H1 (cell line): ENCODE results near the gene PAOX. TPM values are rescaled to one million over a fixed set of nuclear protein-coding genes. Genes with fewer than 3 reads are reported as not detected.

Experiments
- polyA plus RNA-seq, 7 experiments: library from polyadenylated mRNA; depleted of rRNA in 3 of 7; stranded (reverse) in 5 of 7; unstranded in 2 of 7; fragments of >200 nt in 5 of 7; fragments of 200-250 nt in 2 of 7; gene quantifications; 1 replicate in 5 of 7; 2 replicates in 1 of 7; 4 replicates in 1 of 7; pipeline versions ENCODE4 v1.2.1 to v1.2.3, GENCODE V29; 2011 to 2013; ENCODE audit warnings: missing spikeins in 2 of 7, mixed read lengths in 2 of 7
- total RNA-seq: library from RNA; stranded (reverse); fragmentation: NEBNext Ultra II Directional; extraction: Animal tissue kit (Norgen Biotek cat#: 25700); gene quantifications from 2 replicates; pipeline ENCODE4 v1.2.1, GENCODE V29; 2021
- TF ChIP-seq, protein P1 (sequence below), 3 experiments: IDR thresholded peaks; 1 replicate in 2 of 3; 2 replicates in 1 of 3; pipeline versions ENCODE4 v1.5.1 to v1.6.1; 2011; ENCODE audit warnings: low read length in 3 of 3, mild to moderate bottlenecking in 3 of 3, inconsistent platforms in 2 of 3, low read depth in 1 of 3, moderate library complexity in 1 of 3; ENCODE audit not compliant: insufficient read depth in 1 of 3; ENCODE audit errors: control extremely low read depth in 1 of 3

The PAOX gene
- total and polyA plus RNA-seq, 2 of the 8 experiments (the other 6 are each of a cell fraction or from before 2014, with no cell fraction given), result 3.7 to 4.3 TPM

DNA sequence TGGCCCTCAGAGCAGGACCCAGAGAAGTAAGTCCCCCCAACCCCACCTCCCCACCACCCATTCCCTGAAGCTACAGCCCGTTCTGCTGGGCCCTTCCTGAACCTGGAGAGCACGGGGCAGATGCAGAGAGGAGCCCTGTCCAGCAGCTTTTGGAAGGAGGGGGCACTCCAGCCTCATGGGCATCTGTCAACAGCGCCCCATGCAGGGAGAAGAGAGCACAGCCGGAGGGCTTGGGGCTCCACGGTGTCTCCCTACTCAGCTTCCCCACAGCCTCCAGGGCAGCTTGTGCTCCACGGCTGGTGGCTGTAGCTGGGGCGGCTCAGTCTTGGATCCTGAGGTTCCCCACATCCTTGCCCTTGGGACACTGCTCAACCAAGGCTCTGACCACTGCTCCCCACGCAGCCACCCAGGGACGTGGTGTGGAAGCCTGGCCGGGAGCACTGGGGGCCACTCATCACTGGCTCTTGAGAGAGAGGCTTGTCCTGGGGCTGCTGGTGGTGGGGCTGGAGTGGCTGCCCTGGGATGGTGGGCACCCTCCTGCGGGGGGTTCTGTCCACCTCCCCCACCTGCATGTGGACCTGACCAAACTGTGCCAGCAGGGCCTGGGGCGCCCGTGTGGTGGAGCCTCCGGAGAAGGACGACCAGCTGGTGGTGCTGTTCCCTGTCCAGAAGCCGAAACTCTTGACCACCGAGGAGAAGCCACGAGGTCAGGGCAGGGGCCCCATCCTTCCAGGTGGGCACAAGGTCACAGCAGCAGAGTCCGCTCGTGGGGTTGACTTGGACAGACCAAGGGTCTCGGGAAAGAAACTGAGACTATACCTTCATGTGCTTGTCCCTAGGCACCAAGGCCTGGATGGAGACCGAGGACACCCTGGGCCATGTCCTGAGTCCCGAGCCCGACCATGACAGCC is 27.4 kb upstream of the PAOX start (continued):
- TF ChIP-seq, protein P1, sequence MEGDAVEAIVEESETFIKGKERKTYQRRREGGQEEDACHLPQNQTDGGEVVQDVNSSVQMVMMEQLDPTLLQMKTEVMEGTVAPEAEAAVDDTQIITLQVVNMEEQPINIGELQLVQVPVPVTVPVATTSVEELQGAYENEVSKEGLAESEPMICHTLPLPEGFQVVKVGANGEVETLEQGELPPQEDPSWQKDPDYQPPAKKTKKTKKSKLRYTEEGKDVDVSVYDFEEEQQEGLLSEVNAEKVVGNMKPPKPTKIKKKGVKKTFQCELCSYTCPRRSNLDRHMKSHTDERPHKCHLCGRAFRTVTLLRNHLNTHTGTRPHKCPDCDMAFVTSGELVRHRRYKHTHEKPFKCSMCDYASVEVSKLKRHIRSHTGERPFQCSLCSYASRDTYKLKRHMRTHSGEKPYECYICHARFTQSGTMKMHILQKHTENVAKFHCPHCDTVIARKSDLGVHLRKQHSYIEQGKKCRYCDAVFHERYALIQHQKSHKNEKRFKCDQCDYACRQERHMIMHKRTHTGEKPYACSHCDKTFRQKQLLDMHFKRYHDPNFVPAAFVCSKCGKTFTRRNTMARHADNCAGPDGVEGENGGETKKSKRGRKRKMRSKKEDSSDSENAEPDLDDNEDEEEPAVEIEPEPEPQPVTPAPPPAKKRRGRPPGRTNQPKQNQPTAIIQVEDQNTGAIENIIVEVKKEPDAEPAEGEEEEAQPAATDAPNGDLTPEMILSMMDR (IDR thresholded peaks at IDR 0.05; ENCODE audit: control extremely low read depth in 1 of 3, insufficient read depth in 1 of 3, low read depth in 1 of 3, low read length in 3 of 3), result peak in 2 of 3 experiments; percentile 57 to 59; a peak in 3 of 4 replicates
- TF ChIP-seq, all 59 proteins: peak for 4
